Ovary (tissue), 9 donors: ENCODE results near the gene DNAJB8. TPM values are rescaled to one million over a fixed set of nuclear protein-coding genes. Genes with fewer than 3 reads are reported as not detected.

Experiments
- DNase-seq, 5 donors: peaks; one replicate each; pipeline ENCODE4 v3.0.0-alpha.2; 2019 to 2020
- H3K27ac ChIP-seq, 2 donors: fragments of 200-600 bp; one replicate each; pipeline versions ENCODE4 v1.5.1 to v1.8.0; 2019 to 2022
- H3K27me3 ChIP-seq: fragments of 200-600 bp; one replicate; pipeline ENCODE4 v1.8.0; 2022
- H3K36me3 ChIP-seq: fragments of 200-600 bp; sonication (generic); one replicate; pipeline ENCODE4 v1.5.1; 2019
- H3K4me1 ChIP-seq: one replicate; pipeline ENCODE4 v1.8.1; 2013; ENCODE audit warnings: mild to moderate bottlenecking, moderate library complexity; ENCODE audit not compliant: insufficient read depth
- H3K4me3 ChIP-seq: fragments of 200-600 bp; sonication (generic); one replicate; pipeline ENCODE4 v1.5.1; 2017
- H3K9me3 ChIP-seq, 2 donors: fragments of 200-600 bp in 1 of 2; sonication (generic) in 1 of 2; one replicate each; pipeline versions ENCODE4 v1.5.1 to v1.8.1; 2013 to 2019; ENCODE audit warnings: mild to moderate bottlenecking in 1 of 2, moderate library complexity in 1 of 2
- EP300 ChIP-seq: sonication (generic); formaldehyde crosslinking; IDR thresholded peaks from one replicate; pipeline ENCODE4 v1.6.1; 2017; ENCODE audit warnings: antibody characterized with exemption
- POLR2A ChIP-seq: fragments of 450-650 bp; IDR thresholded peaks from one replicate; pipeline ENCODE4 v1.6.1; 2017; ENCODE audit warnings: antibody characterized with exemption, mild to moderate bottlenecking, moderate library complexity
- WGBS, 3 donors: extraction: QIAGEN DNeasy Blood & Tissue Kit in 1 of 3; methylation state at CpG; one replicate each; pipeline versions ENCODE4 v1.1.5 to v1.1.7; 2013 to 2017; 5-methylcytosine and 5-hydroxymethylcytosine counted together
- intact Hi-C, 4 donors: fragments of 100-400 bp; cut with DNase I; formaldehyde crosslinking; loops; one replicate each; pipeline versions ENCODE4 v1.11.0 to v1.15.1; 2022 to 2023
- polyA plus RNA-seq, 2 donors: library from polyadenylated mRNA; stranded (reverse); fragments of 200-250 nt in 1 of 2; fragments of 350-450 nt in 1 of 2; fragmentation: Illumina TruSeq in 1 of 2; extraction: RNeasy Lipid Tissue Mini Kit (QIAGEN cat#74804) in 1 of 2; gene quantifications; one replicate each; pipeline ENCODE4 v1.2.3, GENCODE V29; 2013 to 2014
- total RNA-seq, 7 donors: library from RNA; depleted of rRNA in 2 of 7; stranded (reverse); fragments of >200 nt in 2 of 7; fragmentation: NEBNext Ultra II Directional in 3 of 7; extraction: Animal tissue kit (Norgen Biotek cat#: 25700) in 3 of 7; gene quantifications; one replicate each; pipeline versions ENCODE4 v1.1.0 to v1.2.4, GENCODE V29; 2016 to 2023
- TF ChIP-seq, protein P1 (sequence below), 3 donors: fragments of 450-650 bp in 2 of 3; fragments of 200-600 bp in 1 of 3; IDR thresholded peaks; one replicate each; pipeline versions ENCODE4 v1.5.1 to v1.8.0; 2016 to 2022; ENCODE audit warnings: antibody characterized with exemption in 3 of 3, mild to moderate bottlenecking in 1 of 3
- donor health status: DM: no; HTN: no; CAD: no; lungs with moderate emphysema.
- donor health status: DM: no; HTN: no; CAD: no.
- donor health status: Bipolar disorder and iron deficiency.
- donor health status: DM: yes; HTN: yes; CAD: no.
- donor health status: DM: no; HTN: no; CAD: no.
- donor health status: DM: yes; HTN: yes; CAD: no.

The DNAJB8 gene
- total and polyA plus RNA-seq, 9 donors = not detected

DNA sequence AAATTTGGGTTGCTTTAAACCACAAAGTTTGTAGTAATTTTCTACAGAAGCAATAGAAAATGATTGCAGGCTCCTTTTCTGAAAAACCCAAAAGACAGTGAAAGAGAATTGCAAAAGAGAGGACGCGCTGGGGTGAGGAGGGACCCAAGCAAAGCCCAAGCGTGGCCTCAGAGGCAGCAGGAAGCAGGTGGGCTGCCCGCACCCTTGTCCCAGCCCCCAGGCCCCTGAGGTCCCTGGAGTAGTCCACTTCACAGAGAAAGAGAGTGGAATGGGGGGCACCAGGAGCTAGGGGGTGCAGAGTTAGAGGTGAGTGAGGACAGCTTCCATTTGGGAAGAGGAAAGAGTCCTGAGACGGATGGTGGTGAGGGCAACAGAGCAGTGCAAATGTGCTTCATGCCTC lies 11.6 kb downstream of the DNAJB8 start:
- H3K27ac ChIP-seq = no peak overlapping the region
- TF ChIP-seq EP300 (no peak), POLR2A (no peak)
- TF ChIP-seq, protein P1, sequence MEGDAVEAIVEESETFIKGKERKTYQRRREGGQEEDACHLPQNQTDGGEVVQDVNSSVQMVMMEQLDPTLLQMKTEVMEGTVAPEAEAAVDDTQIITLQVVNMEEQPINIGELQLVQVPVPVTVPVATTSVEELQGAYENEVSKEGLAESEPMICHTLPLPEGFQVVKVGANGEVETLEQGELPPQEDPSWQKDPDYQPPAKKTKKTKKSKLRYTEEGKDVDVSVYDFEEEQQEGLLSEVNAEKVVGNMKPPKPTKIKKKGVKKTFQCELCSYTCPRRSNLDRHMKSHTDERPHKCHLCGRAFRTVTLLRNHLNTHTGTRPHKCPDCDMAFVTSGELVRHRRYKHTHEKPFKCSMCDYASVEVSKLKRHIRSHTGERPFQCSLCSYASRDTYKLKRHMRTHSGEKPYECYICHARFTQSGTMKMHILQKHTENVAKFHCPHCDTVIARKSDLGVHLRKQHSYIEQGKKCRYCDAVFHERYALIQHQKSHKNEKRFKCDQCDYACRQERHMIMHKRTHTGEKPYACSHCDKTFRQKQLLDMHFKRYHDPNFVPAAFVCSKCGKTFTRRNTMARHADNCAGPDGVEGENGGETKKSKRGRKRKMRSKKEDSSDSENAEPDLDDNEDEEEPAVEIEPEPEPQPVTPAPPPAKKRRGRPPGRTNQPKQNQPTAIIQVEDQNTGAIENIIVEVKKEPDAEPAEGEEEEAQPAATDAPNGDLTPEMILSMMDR (IDR thresholded peaks at IDR 0.05) = no peak
- H3K4me3 ChIP-seq = no peak overlapping the region
- no peaks in the 10 kb centered on the region for H3K27me3 ChIP-seq
- intact Hi-C loops = no loop called here
- no peaks in the 10 kb centered on the region for H3K9me3 ChIP-seq
- H3K4me1 ChIP-seq = no peaks in the 10 kb centered on the region
- H3K36me3 ChIP-seq = no peaks in the 10 kb centered on the region
- no peak for DNase-seq
- WGBS, 3 donors = 76 to 81% (median 79%) methylated on average over 5 of the region's 5 CpGs

DNA sequence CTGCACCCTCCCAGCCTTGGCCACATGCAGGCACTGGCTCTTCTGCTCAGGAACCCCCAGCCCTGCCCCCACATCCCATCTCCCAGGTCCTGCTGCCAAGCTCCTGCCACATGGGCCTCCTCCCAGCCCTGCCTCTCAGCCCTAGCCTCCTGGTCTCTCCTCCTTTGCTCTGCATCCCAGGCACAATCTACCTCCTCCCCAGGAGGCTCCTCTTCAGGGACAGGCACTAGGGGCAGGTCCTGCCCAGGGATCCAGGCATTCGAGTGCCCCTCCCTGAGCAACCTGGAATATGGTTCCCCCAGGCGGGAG lies 12.4 kb downstream of the DNAJB8 start:
- intact Hi-C loops = no loop called here
- Histone ChIP-seq H3K4me3 (no peak overlapping the region), H3K4me1 (no peaks in the 10 kb centered on the region), H3K36me3 (no peaks in the 10 kb centered on the region), H3K9me3 (no peaks in the 10 kb centered on the region), H3K27ac (no peak overlapping the region), H3K27me3 (no peaks in the 10 kb centered on the region)
- TF ChIP-seq EP300 (no peak), POLR2A (no peak)
- TF ChIP-seq, protein P1 (IDR thresholded peaks at IDR 0.05) = no peak
- no peak for DNase-seq
- WGBS, 3 donors = 62 to 97% (median 89%) methylated on average over 2 of the region's 2 CpGs

DNA sequence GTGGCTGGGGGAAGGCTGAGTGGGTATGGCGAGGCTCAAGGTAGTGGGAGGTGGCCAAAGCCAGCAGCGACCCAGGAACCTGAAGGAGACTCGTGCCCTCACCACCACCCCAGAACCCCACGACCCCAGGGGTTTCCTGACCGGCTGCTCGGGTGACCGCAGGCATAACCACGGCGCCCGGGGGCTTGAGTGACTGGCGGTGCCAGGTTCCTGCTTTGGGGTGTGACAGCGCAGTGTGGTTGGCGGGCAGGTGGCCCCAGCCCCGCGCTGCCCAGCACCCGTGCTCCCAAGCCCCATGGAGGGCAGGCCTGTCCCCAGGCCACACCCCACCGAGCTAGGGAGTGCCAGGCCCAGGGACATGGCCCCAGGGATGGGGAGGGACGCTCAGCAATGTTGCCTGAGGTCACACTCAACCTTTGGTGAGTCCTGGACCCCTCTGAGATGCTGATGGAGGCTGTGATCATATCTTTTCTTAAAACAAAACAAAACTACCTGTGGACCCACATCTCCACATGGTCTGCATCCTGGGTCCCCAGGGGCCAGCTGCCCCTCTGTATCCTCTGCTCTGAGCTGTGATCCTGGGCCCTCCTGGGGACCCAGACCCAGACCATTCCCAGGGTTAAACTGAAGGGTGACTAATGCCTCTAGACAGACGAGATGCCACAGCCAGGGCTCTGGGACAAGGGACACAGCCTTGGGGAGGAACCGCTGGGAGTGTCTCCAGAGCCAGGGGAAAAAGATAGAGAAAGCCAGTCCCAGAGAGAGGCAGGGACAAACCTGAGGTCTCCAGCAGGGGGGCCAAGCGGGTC lies 13.0 kb downstream of the DNAJB8 start:
- Histone ChIP-seq H3K36me3 (no peaks in the 10 kb centered on the region), H3K27ac (no peak overlapping the region), H3K9me3 (no peaks in the 10 kb centered on the region), H3K27me3 (no peaks in the 10 kb centered on the region), H3K4me1 (no peaks in the 10 kb centered on the region), H3K4me3 (no peak overlapping the region)
- whole genome bisulfite sequencing, 3 donors = 80 to 91% (median 85%) methylated on average over 8 to 21 of the region's 21 CpGs
- intact Hi-C loops = no loop called here
- TF ChIP-seq, protein P1 (IDR thresholded peaks at IDR 0.05) = no peak
- TF ChIP-seq EP300 (no peak), POLR2A (no peak)
- DNase-seq = no peak

DNA sequence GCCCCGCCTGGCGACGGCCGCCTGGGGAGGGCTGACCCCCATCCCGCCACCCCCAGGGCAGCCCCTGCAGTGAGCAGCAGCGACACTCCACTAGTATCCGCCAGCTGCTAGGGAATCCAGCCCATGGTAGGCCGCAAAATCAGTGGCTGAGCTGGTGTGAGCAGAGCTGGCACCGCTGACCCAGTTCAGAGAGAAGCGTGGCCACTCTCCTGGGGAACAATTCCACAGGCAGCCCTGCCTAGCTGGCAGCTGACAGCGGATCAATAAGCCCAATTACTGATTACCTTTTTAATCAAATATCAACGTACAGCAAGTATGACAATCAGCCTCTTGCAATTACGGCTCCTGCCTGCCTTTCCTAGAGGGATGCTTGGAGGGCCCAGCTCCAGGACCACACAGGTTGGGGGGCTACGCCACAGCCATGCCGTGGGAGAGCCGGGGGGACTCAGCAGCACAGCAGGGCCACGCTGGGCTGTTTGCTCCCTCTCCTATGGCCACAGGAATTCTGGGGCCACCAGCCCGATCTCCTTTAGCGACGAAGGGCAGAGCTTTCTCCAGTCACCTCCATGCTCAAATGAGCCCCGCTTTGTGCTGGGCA lies 13.9 kb downstream of the DNAJB8 start:
- H3K4me1 ChIP-seq = no peaks in the 10 kb centered on the region
- H3K27me3 ChIP-seq = no peaks in the 10 kb centered on the region
- no peak overlapping the region for H3K4me3 ChIP-seq
- no peak overlapping the region for H3K27ac ChIP-seq
- WGBS, 3 donors = 77 to 87% (median 85%) methylated on average over 20 to 21 of the region's 21 CpGs
- no peak for DNase-seq
- H3K9me3 ChIP-seq = no peaks in the 10 kb centered on the region
- TF ChIP-seq, protein P1 (IDR thresholded peaks at IDR 0.05) = no peak
- TF ChIP-seq EP300 (no peak), POLR2A (no peak)
- no peaks in the 10 kb centered on the region for H3K36me3 ChIP-seq
- intact Hi-C loops = no loop called here
